Choroid plexus epithelial cell (primary cell): ENCODE results near the gene EMC10.

Source experiments
- DNase-seq: peaks from one replicate; pipeline ENCODE4 v3.0.0-alpha.2; 2010; ENCODE audit warnings: low read depth
- H3K4me3 ChIP-seq: 2 replicates; pipeline ENCODE4 v1.5.1; 2011; ENCODE audit warnings: low read depth, mild to moderate bottlenecking, control low read depth, low read length, moderate library complexity
- TF ChIP-seq, protein P1 (sequence below): conservative IDR thresholded peaks from 2 replicates; pipeline ENCODE4 v1.5.1; 2011; ENCODE audit warnings: low read depth, mild to moderate bottlenecking, control low read depth, inconsistent platforms, low read length, moderate library complexity

Gene EMC10

GRCh38 chr19:50492303-50493052 lies 16.2 kb downstream of the EMC10 start:
- peak; percentile 13 for DNase-seq
- TF ChIP-seq, protein P1, sequence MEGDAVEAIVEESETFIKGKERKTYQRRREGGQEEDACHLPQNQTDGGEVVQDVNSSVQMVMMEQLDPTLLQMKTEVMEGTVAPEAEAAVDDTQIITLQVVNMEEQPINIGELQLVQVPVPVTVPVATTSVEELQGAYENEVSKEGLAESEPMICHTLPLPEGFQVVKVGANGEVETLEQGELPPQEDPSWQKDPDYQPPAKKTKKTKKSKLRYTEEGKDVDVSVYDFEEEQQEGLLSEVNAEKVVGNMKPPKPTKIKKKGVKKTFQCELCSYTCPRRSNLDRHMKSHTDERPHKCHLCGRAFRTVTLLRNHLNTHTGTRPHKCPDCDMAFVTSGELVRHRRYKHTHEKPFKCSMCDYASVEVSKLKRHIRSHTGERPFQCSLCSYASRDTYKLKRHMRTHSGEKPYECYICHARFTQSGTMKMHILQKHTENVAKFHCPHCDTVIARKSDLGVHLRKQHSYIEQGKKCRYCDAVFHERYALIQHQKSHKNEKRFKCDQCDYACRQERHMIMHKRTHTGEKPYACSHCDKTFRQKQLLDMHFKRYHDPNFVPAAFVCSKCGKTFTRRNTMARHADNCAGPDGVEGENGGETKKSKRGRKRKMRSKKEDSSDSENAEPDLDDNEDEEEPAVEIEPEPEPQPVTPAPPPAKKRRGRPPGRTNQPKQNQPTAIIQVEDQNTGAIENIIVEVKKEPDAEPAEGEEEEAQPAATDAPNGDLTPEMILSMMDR = no peak
- no peak overlapping the region for H3K4me3 ChIP-seq

DNA sequence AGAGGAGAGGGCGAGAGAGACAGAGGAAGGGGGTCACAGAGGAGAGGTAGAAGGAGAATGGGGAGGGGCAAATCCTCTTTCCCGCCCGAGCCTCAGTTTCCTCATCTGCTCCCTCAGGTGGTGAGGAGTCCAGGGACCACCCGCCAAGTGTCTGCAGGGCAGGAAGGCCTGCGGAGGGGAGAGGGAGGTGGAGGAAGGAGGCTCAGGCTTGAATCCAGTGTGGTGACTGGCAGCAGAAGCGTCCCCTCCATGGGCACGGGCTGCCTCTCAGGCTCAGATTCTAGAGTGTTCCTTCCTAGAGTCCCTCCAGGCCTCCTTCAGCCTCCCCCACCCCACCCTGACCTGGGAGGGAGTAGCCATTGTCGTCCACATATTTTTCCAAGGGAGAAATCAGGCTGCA lies 16.9 kb downstream of the EMC10 start:
- TF ChIP-seq, protein P1 = no peak
- no peak for DNase-seq
- H3K4me3 ChIP-seq = no peak overlapping the region

DNA sequence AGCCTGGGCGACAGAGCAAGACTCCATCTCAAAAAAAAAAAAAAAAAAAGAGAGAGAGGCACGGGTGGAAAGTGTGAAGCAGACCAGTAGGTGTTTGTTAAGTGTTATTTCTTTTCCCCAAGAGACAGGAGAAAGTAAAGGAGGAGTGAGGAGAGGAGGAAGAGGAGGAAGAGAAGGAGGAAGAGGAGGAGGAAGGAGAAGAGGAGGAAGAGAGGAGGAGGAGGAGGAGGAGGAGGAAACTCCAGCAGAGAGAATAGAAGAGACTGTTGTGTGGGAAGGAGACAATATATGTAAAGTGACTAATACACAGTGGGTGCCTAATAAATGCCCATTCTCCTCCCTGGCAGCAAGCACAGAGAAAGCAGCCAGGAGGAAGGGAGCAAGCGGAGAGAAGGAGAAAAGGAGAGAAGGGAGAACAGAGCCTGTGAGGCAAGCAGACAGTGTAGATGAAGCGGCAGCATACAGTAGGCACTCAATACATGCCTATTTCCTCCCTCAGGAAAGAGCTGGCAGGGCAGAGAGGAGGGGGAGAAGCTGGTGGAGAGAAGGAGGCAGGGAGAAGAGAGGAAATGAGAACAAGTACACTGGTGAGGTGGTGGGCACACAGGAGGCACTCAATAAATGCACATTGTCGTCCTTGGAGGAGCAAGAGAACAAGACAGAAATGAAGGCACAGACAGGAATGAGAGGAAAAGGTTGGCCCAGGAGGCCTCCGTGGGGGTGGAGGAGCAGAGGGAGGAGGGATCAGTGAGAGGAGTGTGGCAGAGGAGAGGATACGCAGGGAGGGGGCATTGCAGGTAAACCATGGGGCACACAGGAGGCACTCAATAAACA lies 18.1 kb downstream of the EMC10 start:
- H3K4me3 ChIP-seq = no peak overlapping the region
- TF ChIP-seq, protein P1 = no peak
- no peak for DNase-seq

DNA sequence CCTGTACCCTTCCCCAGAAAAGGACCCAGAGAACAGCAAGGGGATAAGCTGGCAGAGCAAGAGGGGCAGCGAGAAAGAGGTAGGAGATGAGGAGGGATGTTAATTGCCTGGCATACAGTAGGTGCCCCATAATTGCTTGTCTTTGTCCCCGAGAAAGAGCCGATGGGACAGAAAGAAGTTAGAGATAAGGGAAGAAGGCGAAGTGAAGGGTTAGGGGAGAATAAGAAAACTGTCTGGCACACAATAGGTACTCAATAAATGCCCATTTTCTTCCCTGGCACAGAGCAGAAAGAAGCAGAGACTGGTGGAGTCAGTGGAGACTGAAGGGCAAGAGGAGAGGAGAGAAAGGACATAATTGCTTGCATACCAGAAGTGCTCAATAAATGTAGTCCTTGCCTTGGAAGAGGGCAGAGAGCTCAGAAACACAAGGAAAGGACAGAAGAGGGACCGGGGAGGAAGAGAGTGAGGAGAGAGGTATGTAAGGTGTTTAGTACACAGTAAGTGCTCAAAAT lies 18.8 kb downstream of the EMC10 start:
- TF ChIP-seq, protein P1 = no peak
- H3K4me3 ChIP-seq = no peak overlapping the region
- DNase-seq = no peak

DNA sequence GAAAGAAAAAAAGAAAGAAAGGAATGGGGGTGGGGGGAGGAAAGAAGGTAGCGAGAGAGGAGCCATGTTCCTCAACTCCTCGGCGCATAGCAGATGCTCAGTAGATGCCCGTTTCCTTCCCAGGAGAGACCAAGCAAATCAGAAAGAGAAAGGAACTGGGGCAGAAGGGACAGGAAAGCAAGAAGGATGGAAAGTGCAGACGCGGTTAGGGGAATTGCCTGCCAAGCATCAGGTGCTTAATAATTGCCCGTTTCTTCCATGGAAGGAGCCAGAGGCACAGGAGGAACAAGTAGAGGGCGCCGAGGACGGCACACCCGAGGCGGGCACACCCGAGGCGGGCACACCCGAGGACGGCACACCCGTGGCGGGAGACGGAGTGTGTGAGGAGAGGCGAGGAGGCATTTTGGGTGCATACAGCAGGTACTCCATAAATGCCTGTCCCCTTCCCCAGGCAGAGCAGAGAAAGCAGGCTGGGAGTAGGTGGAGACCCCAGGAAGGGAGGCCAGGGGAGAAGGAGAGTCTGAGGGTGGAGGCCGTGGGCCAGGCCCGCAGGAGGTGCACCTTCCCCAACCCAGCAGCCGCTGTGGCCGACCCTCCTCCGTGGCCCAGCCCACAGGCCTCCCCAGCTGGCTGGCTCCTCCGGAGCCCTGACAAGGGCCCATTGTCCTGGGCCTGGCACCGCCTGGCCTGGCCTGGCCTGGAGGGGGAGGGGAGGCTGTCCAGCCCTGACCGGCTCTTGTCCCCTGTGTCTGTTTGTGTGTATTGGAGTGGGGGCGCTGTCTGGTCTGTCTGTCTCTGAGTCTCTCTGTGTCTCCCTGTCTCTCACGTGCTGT lies 20.1 kb downstream of the EMC10 start:
- no peak overlapping the region for H3K4me3 ChIP-seq
- DNase-seq = no peak
- TF ChIP-seq, protein P1 = no peak

DNA sequence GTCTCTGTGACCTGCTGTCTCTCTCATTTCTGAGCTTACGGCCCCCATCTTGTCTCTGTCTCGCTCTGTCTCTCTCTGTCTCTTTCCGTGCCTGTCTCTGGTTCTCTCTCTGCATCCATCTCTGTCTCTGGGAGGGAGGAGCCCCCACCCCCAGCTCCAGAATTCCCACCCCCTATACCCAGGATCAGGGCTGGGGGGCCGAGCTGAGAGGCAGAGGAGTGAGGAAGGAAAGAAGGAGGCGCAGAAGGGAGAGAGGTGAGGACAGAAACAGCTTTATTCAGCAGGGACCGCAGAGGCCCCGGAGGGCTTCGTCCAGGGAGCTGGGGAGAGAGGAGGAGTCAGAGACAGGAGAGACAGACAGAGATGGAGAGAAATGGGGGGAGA lies 20.7 kb downstream of the EMC10 start:
- TF ChIP-seq, protein P1 = no peak
- no peak overlapping the region for H3K4me3 ChIP-seq
- no peak for DNase-seq
